Transverse colon (tissue), 4 donors: ENCODE results near the gene NDST3.

Source experiments
- POLR2A ChIP-seq: fragments of 450-650 bp; IDR thresholded peaks from one replicate; pipeline ENCODE4 v1.6.1; 2016; ENCODE audit warnings: antibody characterized with exemption, mild to moderate bottlenecking, moderate library complexity
- POLR2AphosphoS5 ChIP-seq, 3 donors: sonication (generic); formaldehyde crosslinking; IDR thresholded peaks; one replicate each; pipeline ENCODE4 v1.6.1; 2016; ENCODE audit warnings: antibody characterized with exemption in 3 of 3
- TF ChIP-seq, protein P1 (sequence below), 5 experiments: fragments of 200-600 bp in 3 of 5; fragments of 450-650 bp in 2 of 5; sonication (generic) in 3 of 5; IDR thresholded peaks; 1 replicate in 2 of 5; 2 replicates in 3 of 5; pipeline ENCODE4 v1.5.1; 2016 to 2017; ENCODE audit warnings: antibody characterized with exemption in 5 of 5, inconsistent platforms in 3 of 5, mild to moderate bottlenecking in 2 of 5, moderate library complexity in 1 of 5

DNA sequence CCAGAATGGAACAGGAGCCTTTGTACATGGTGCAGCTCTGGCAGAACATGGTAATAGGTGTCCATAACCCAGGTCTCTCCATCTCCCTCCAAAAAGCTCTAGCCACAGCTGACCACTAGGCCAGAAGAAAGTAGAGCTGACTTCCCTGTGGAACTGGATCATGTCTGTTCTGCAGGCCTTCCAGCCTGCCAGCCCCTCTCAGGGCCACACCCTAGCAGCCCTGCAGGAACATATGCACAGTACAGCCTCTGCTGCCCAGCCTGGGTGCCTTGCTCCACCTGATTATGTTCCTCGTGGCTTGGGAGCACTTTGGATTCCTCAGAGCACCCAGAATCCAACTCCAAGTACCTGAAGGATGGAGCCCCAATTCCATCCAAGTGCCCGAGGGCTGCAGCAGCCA, 12.0 kb downstream of the NDST3 start:
- TF ChIP-seq, protein P1, sequence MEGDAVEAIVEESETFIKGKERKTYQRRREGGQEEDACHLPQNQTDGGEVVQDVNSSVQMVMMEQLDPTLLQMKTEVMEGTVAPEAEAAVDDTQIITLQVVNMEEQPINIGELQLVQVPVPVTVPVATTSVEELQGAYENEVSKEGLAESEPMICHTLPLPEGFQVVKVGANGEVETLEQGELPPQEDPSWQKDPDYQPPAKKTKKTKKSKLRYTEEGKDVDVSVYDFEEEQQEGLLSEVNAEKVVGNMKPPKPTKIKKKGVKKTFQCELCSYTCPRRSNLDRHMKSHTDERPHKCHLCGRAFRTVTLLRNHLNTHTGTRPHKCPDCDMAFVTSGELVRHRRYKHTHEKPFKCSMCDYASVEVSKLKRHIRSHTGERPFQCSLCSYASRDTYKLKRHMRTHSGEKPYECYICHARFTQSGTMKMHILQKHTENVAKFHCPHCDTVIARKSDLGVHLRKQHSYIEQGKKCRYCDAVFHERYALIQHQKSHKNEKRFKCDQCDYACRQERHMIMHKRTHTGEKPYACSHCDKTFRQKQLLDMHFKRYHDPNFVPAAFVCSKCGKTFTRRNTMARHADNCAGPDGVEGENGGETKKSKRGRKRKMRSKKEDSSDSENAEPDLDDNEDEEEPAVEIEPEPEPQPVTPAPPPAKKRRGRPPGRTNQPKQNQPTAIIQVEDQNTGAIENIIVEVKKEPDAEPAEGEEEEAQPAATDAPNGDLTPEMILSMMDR (IDR thresholded peaks at IDR 0.05), result no peak
- TF ChIP-seq POLR2A (no peak), POLR2AphosphoS5 (IDR thresholded peaks at IDR 0.05) (no peak)
